LNCAP (cell line): Measurements from ENCODE around the gene C1orf115.

ENCODE experiments used
- CTCF ChIP-seq: fragments of 450-650 bp; IDR thresholded peaks from 2 replicates; pipeline ENCODE4 v1.5.1; 2017; ENCODE audit warnings: mild to moderate bottlenecking

C1orf115 gene

GRCh38 chr1:220696226-220696862, 6.2 kb downstream of the C1orf115 start:
- no peak for TF ChIP-seq CTCF

GRCh38 chr1:220696863-220697231, 6.7 kb downstream of the C1orf115 start:
- no peak for TF ChIP-seq CTCF

- TF ChIP-seq CTCF = no peak
Observed at GRCh38 chr1:220697326-220697725, 7.2 kb downstream of the C1orf115 start.

- TF ChIP-seq CTCF = no peak
Observed at GRCh38 chr1:220698607-220699016, 8.4 kb downstream of the C1orf115 start.

GRCh38 chr1:220699044-220699443, 8.9 kb downstream of the C1orf115 start:
- TF ChIP-seq CTCF = no peak

- TF ChIP-seq CTCF = no peak
Observed at GRCh38 chr1:220700556-220701179, 10.5 kb downstream of the C1orf115 start.

- TF ChIP-seq CTCF = no peak
Observed at GRCh38 chr1:220701974-220702373, 11.8 kb downstream of the C1orf115 start.
